Endometrium (tissue), 2 donors: Measurements from ENCODE around the gene MTARC1.

Experiments
- FAIRE-seq: peaks from 2 replicates; lab custom pipeline; 2012; peaks lifted over from hg19 to GRCh38; lab: Jason Lieb, UNC
- donor health status: control.
- donor health status: control.

Gene MTARC1

GRCh38 chr1:220770245-220770913 is 16.3 kb upstream of the MTARC1 start:
- no peak for FAIRE-seq

GRCh38 chr1:220772846-220773245 is 13.9 kb upstream of the MTARC1 start:
- no peak for FAIRE-seq

- no peak for FAIRE-seq
Measured at GRCh38 chr1:220775240-220775853, 11.4 kb upstream of the MTARC1 start.

- no peak for FAIRE-seq
Measured at GRCh38 chr1:220776254-220776653, 10.5 kb upstream of the MTARC1 start.

GRCh38 chr1:220776720-220777326 is 9.9 kb upstream of the MTARC1 start:
- FAIRE-seq = no peak

GRCh38 chr1:220783453-220783852 is 3.3 kb upstream of the MTARC1 start:
- FAIRE-seq = no peak

GRCh38 chr1:220784751-220785150 is 2.0 kb upstream of the MTARC1 start:
- FAIRE-seq = no peak

GRCh38 chr1:220785166-220786056 is 1.3 kb upstream of the MTARC1 start:
- FAIRE-seq = no peak

GRCh38 chr1:220786057-220786336 is 716 bp upstream of the MTARC1 start:
- no peak for FAIRE-seq

- FAIRE-seq = no peak
Measured at GRCh38 chr1:220787069-220787619, 431 bp downstream of the MTARC1 start.

GRCh38 chr1:220788900-220789299 is 2.2 kb downstream of the MTARC1 start:
- FAIRE-seq = no peak

- no peak for FAIRE-seq
Measured at GRCh38 chr1:220789532-220790147, 2.9 kb downstream of the MTARC1 start.

GRCh38 chr1:220791285-220791684 is 4.6 kb downstream of the MTARC1 start:
- FAIRE-seq = no peak

- FAIRE-seq = no peak
Measured at GRCh38 chr1:220791956-220792355, 5.2 kb downstream of the MTARC1 start.

- no peak for FAIRE-seq
Measured at GRCh38 chr1:220796530-220796929, 9.8 kb downstream of the MTARC1 start.

- no peak for FAIRE-seq
Measured at GRCh38 chr1:220797044-220797443, 10.3 kb downstream of the MTARC1 start.

GRCh38 chr1:220797553-220797952 is 10.8 kb downstream of the MTARC1 start:
- no peak for FAIRE-seq

- FAIRE-seq = no peak
Measured at GRCh38 chr1:220798338-220798737, 11.6 kb downstream of the MTARC1 start.

- FAIRE-seq = no peak
Measured at GRCh38 chr1:220800262-220800661, 13.5 kb downstream of the MTARC1 start.

- FAIRE-seq = no peak
Measured at GRCh38 chr1:220803401-220804201, 16.9 kb downstream of the MTARC1 start.

GRCh38 chr1:220804202-220804586 is 17.5 kb downstream of the MTARC1 start:
- FAIRE-seq = no peak
